GM12864 (cell line): ENCODE results near the gene SUMF1.

Experiments
- DNase-seq: peaks from one replicate; pipeline ENCODE4 v3.0.0-alpha.2; 2011; ENCODE audit warnings: low read depth
- H3K4me3 ChIP-seq: 2 replicates; pipeline ENCODE4 v1.5.1; 2011; ENCODE audit warnings: mild to moderate bottlenecking, low read depth, low read length, control low read depth
- TF ChIP-seq, protein P1 (sequence below): IDR thresholded peaks from 2 replicates; pipeline ENCODE4 v1.5.1; 2011; ENCODE audit warnings: low read depth, mild to moderate bottlenecking, moderate library complexity, low read length, control low read depth, inconsistent platforms; ENCODE audit errors: missing control alignments

SUMF1 gene

DNA sequence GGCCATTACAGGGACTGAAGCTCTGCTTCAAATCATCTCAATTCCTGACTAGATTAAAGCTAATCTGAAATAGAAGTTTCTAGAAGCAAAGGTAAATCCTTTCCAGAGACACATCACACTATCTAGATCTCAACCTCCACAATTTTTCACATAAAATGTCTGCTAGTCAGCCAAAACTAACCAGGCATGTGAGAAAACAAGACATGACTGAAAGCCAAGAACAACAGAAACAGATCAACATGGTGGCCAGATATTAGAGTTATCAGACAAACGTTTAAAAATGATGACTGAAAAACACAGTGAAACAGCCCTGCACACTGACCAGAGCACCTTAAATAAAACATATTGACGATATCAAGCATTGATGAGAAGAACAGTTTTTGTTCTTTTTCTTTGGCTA lies 59.1 kb downstream of the SUMF1 start:
- no peak for DNase-seq
- H3K4me3 ChIP-seq: no peak overlapping the region
- TF ChIP-seq, protein P1, sequence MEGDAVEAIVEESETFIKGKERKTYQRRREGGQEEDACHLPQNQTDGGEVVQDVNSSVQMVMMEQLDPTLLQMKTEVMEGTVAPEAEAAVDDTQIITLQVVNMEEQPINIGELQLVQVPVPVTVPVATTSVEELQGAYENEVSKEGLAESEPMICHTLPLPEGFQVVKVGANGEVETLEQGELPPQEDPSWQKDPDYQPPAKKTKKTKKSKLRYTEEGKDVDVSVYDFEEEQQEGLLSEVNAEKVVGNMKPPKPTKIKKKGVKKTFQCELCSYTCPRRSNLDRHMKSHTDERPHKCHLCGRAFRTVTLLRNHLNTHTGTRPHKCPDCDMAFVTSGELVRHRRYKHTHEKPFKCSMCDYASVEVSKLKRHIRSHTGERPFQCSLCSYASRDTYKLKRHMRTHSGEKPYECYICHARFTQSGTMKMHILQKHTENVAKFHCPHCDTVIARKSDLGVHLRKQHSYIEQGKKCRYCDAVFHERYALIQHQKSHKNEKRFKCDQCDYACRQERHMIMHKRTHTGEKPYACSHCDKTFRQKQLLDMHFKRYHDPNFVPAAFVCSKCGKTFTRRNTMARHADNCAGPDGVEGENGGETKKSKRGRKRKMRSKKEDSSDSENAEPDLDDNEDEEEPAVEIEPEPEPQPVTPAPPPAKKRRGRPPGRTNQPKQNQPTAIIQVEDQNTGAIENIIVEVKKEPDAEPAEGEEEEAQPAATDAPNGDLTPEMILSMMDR: no peak

- TF ChIP-seq, protein P1: no peak
- DNase-seq: no peak
- H3K4me3 ChIP-seq: no peak overlapping the region
Measured at GRCh38 chr3:4406746-4407568, 60.1 kb downstream of the SUMF1 start.

DNA sequence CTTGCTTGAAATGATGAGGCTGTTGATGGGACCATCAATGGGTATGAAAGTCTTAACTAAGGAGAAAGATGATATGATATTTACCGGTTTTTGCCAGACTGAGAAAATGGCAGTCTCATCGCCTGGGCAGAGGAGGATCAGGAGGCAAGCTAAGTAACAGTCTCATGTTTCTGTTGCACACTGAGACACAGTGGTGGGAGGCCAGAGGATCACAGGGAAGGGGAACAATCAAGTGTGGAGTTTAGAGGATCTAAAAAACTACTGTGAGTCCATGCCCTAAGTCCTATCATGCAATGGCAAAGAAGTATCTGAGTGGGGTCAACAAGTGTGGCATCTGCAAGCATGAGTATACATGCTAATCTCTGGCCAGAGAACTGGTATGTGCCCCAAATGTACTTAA lies 62.2 kb downstream of the SUMF1 start:
- TF ChIP-seq, protein P1: no peak
- DNase-seq: no peak
- no peak overlapping the region for H3K4me3 ChIP-seq

DNA sequence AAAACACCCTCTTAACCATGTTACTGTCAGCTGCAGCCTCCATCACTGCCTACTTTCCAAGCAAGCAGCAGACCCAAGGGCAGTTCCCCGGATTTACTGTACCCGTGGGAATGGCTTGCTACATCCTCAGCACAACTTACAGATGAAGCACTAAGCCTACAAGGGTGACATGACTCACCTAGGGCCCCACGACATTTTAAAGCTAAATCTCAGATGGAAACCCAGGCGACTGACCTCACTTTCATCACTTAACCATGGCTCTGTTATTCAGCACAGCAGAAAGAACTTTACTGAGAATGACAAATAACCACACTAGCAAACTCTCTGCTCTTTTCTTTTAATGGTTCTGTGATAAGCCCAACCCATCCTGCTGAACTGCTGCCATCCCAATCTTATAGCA lies 65.6 kb downstream of the SUMF1 start:
- TF ChIP-seq, protein P1: no peak
- H3K4me3 ChIP-seq: no peak overlapping the region
- no peak for DNase-seq

DNA sequence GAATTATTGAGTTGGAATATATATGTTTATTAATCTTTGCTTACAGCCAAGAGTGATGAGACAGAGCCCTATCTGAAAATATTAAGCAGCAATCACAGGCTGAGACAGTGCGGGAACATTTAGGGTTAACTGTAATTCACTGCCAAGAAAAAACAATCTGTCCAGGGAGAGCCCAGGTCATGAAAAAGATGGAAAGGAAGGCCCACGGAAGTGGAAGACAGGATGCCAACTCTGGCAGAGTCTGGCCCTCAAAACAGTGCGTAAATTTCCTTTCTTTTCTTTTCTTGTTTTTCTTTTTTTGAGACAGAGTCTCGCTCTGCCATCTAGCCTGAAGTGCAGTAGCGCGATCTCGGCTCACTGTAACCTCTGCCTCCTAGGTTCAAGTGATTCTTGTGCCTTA lies 67.6 kb downstream of the SUMF1 start:
- H3K4me3 ChIP-seq: no peak overlapping the region
- TF ChIP-seq, protein P1: no peak
- DNase-seq: no peak

GRCh38 chr3:4398941-4399245 lies 68.2 kb downstream of the SUMF1 start:
- no peak overlapping the region for H3K4me3 ChIP-seq
- DNase-seq: no peak
- TF ChIP-seq, protein P1: no peak

DNA sequence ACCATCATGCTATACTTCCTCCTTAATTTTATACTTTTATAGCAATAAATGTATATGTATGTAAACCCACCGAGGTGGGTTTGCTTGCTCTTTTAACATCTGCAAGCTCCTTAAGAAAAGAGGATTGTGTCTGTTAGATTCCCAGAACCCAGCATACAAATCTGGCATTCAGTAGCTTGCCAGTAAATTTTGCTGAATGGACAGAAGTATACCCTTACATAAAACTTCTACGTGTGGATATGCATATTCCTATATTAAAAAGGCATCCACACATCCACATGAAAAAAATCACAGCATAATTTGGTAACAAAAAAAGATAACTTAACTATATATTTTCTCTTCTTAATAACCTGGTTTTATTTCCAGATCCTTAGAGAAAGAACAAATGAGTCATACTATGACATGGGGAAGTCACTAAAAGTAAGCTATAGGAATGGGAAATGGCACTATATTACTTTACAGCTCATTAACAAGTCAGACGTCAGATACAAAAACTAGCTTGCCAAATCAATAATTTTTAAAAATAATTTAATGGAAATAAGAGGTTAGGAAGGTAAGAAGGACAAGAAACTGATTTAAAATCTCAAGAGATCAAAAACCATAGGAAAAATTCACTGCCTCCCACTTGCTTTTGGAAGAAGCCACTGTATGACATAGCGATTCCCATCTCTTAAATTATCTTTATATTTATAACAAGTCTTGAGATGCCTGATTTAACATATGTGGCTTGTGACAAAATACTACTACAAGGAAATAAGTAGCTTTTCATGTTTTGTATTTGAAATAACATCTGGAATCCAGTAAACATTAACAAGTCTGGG lies 68.7 kb downstream of the SUMF1 start:
- TF ChIP-seq, protein P1: no peak
- no peak overlapping the region for H3K4me3 ChIP-seq
- DNase-seq: no peak
